SKM-1 treated with dmso at 0.1 percent for 144 hours (cell line): Measurements from ENCODE around the gene HOXD8.

Source experiments
- DNase-seq: peaks from one replicate; lab custom pipeline; 2025; ENCODE audit not compliant: unreplicated experiment; lab: John Stamatoyannopoulos, UW

The HOXD8 gene

DNA sequence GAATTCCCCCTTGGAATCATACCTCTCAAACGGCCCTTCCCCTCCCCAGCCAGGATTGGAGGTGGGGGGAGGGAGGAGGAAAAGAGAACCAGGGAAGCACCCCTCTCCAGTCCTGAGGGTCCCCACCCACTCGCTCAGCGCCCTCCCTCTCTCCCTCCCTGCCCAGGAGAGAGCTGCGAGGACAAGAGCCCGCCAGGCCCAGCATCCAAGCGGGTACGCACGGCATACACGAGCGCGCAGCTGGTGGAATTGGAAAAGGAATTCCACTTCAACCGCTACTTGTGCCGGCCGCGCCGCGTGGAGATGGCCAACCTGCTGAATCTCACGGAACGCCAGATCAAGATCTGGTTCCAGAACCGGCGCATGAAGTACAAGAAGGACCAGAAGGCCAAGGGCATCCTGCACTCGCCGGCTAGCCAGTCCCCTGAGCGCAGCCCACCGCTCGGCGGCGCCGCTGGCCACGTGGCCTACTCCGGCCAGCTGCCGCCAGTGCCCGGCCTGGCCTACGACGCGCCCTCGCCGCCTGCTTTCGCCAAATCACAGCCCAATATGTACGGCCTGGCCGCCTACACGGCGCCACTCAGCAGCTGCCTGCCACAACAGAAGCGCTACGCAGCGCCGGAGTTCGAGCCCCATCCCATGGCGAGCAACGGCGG, 42.0 kb downstream of the HOXD8 start:
- no peak for DNase-seq

DNA sequence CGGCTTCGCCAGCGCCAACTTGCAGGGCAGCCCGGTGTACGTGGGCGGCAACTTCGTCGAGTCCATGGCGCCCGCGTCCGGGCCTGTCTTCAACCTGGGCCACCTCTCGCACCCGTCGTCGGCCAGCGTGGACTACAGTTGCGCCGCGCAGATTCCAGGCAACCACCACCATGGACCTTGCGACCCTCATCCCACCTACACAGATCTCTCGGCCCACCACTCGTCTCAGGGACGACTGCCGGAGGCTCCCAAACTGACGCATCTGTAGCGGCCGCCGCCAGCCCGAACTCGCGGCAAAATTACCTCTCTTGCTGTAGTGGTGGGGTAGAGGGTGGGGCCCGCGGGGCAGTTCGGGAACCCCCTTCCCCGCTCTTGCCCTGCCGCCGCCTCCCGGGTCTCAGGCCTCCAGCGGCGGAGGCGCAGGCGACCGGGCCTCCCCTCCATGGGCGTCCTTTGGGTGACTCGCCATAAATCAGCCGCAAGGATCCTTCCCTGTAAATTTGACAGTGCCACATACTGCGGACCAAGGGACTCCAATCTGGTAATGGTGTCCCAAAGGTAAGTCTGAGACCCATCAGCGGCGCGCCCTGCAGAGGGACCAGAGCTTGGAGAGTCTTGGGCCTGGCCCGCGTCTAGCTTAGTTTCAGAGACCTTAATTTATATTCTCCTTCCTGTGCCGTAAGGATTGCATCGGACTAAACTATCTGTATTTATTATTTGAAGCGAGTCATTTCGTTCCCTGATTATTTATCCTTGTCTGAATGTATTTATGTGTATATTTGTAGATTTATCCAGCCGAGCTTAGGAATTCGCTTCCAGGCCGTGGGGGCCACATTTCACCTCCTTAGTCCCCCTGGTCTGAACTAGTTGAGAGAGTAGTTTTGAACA, 42.7 kb downstream of the HOXD8 start:
- no peak for DNase-seq

GRCh38 chr2:176172895-176173566, 43.5 kb downstream of the HOXD8 start:
- DNase-seq, result no peak

- no peak for DNase-seq
Observed at GRCh38 chr2:176173567-176174381, 44.3 kb downstream of the HOXD8 start.

DNA sequence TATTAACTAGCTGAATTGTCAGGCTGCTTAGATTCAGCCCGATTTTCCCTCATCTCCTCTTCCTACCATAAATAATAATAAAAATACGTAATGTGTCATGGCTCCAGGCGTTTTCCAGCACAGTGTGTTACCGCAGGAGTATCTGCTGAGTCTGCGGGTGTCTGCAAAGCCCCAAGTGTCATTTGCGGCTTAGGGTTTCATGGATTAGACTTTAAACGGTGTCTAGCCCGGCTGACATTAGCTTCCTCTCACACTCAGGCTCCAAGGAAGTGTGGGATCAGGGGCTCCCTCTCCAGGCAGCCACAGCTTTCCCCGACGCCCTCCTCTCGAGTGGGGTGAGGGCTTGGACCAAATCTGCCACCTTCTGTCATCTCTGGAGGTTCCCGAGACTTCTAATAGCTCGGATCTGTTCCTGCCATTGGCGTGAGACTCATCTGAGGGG, 44.9 kb downstream of the HOXD8 start:
- no peak for DNase-seq

DNA sequence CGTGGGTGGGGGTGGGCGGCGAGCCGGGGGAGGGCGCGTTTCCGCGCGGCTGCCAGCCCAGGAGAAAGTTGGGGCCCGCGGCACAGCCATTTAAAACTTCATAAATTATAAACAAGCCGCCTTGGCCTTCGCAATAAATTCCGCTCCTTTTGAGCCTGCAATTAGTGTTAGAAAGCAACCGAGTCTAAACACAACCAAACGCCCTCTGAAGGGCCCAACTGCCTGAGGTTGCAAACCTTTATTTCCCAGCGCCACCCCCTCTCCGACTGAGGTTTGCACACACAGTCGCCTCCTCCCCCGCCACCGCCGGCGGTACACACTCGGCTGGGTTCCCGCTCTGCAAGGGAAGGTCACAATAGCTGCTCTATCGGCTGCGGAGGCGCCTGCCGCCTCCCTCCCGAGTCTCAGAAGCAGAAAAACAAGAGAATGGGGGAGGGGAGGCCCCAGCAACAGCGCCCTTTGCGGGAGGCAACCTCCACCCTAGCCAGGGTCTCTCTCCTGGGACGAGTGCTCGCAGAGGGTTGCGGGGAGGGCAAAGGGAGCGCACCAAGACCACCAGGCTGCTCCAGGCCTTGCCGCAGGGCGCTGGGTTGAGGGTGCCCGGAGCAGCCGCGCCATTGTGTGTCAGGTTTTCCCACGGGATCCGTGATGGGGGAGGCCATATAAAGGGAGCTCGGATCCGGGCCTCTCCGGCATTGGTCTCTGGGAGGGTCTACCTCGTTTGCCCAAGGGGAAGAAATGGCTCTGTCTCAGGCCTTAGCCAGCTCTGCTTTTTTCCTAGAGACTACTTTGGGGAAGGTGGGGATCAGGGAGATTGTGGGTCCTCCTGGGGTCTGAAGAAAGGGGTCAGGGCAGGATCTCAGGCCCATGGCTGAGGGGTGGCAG, 45.6 kb downstream of the HOXD8 start:
- no peak for DNase-seq

- DNase-seq, result no peak
Observed at GRCh38 chr2:176175709-176176607, 46.5 kb downstream of the HOXD8 start.

DNA sequence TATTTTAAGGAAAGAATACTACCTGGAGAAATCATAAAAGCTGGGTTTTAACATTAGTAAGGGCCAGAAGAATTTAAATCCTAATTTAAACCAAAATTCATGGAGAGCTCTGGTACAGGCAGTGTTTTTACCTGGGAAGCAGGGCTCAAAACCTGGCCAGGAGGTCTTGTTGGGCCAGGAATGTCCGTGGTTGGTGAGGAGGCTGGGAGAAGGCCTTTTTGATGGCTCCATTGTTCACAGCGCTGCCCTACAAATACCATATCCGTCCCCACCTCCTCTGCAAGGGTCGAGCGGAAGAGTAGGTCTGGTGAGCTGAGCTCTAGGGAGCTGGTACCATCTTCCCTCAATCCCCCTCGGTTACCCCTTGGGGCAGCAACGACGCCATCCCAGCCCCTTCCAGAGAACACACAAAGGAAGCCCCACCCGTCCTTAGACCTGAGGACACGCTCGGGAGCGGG, 48.1 kb downstream of the HOXD8 start:
- DNase-seq, result no peak

- DNase-seq, result no peak
Observed at GRCh38 chr2:176178038-176178756, 48.7 kb downstream of the HOXD8 start.

DNA sequence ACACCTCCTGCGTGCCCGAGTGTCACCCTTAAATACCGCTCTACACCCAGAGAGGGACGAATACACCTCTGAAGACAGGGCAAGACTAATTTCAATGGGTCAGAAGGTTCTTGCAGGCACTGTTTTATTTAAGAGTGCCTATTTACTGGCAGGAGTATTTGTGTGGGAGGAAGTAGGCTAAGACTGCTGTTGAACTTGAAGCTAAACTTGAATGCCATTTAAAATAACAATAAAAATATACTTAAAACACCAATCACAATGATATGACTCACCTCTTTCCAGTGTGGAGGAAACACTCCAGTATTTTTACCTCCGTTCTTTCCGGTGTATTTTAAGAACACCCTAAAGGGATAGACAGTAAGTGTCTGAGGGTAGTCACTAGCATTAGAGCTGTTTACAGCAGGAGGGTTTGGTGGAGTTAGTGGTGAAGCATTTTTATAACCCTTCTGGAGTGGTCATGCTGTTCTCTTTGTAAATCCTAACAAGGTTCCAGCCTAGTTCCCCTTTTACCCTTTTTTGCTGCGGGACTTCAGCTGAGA, 49.3 kb downstream of the HOXD8 start:
- DNase-seq, result no peak

GRCh38 chr2:176181551-176181950, 52.0 kb downstream of the HOXD8 start:
- no peak for DNase-seq
